Common myeloid progenitor, CD34-positive (primary cell): Measurements from ENCODE around the gene NXNL1.

Source experiments
- CTCF ChIA-PET: fragments of 350-600 bp; sonication (Branson Sonifier 250); formaldehyde crosslinking; loops from one replicate; lab custom pipeline; 2021; ENCODE audit warnings: antibody characterized with exemption; lab: Charles Lee
- POLR2A ChIA-PET: fragments of 350-600 bp; sonication (Branson Sonifier 250); formaldehyde crosslinking; loops from one replicate; lab custom pipeline; 2021; ENCODE audit warnings: antibody characterized with exemption; lab: Charles Lee
- DNase-seq, 3 donors: peaks; one replicate each; pipeline versions ENCODE4 v3.0.0 to v3.0.0-alpha.2; 2013
- H3K27ac ChIP-seq, 2 experiments: 1 replicate in 1 of 2; 2 replicates in 1 of 2; pipeline ENCODE4 v1.7.0; 2013; ENCODE audit warnings: inconsistent platforms in 2 of 2, low read length in 2 of 2, mild to moderate bottlenecking in 2 of 2, low read depth in 1 of 2, moderate library complexity in 1 of 2; ENCODE audit not compliant: severe bottlenecking in 2 of 2, insufficient read depth in 1 of 2, poor library complexity in 1 of 2
- H3K27me3 ChIP-seq, 5 experiments: replicated peaks in 2 of 5; 1 replicate in 3 of 5; 2 replicates in 2 of 5; pipeline versions ENCODE4 v1.6.1 to v1.7.0; 2013; ENCODE audit warnings: low read length in 4 of 5, mild to moderate bottlenecking in 2 of 5, moderate library complexity in 2 of 5, inconsistent platforms in 1 of 5; ENCODE audit not compliant: insufficient read depth in 5 of 5, control insufficient read depth in 4 of 5
- H3K36me3 ChIP-seq, 4 experiments: 1 replicate in 2 of 4; 2 replicates in 2 of 4; pipeline versions ENCODE4 v1.6.1 to v1.7.0; 2013; ENCODE audit warnings: low read length in 3 of 4, control low read depth in 1 of 4, mild to moderate bottlenecking in 1 of 4; ENCODE audit not compliant: control insufficient read depth in 4 of 4, insufficient read depth in 4 of 4
- H3K4me1 ChIP-seq, 4 experiments: 1 replicate in 3 of 4; 2 replicates in 1 of 4; pipeline versions ENCODE4 v1.6.1 to v1.7.1; 2013; ENCODE audit warnings: low read length in 3 of 4, mild to moderate bottlenecking in 3 of 4, control low read depth in 1 of 4, inconsistent platforms in 1 of 4, moderate library complexity in 1 of 4; ENCODE audit not compliant: control insufficient read depth in 4 of 4, insufficient read depth in 4 of 4; ENCODE audit errors: control extremely low read depth in 1 of 4
- H3K4me3 ChIP-seq, 7 experiments: 1 replicate in 4 of 7; 2 replicates in 3 of 7; pipeline versions ENCODE4 v1.5.1 to v1.7.0; 2013; ENCODE audit warnings: mild to moderate bottlenecking in 7 of 7, low read length in 6 of 7, moderate library complexity in 6 of 7, inconsistent platforms in 2 of 7, low read depth in 2 of 7, control low read depth in 1 of 7; ENCODE audit not compliant: insufficient read depth in 4 of 7, control insufficient read depth in 1 of 7; ENCODE audit errors: extremely low read depth in 1 of 7
- H3K9me3 ChIP-seq, 5 experiments: 1 replicate in 4 of 5; 2 replicates in 1 of 5; pipeline versions ENCODE4 v1.6.1 to v1.7.1; 2013; ENCODE audit warnings: low read length in 4 of 5, mild to moderate bottlenecking in 2 of 5, inconsistent platforms in 1 of 5, low read depth in 1 of 5, moderate library complexity in 1 of 5; ENCODE audit not compliant: control insufficient read depth in 4 of 5, insufficient read depth in 2 of 5; ENCODE audit errors: control extremely low read depth in 1 of 5
- WGBS: methylation state at CpG from one replicate; pipeline ENCODE4 v1.1.5; 2013; ENCODE audit not compliant: insufficient coverage; 5-methylcytosine and 5-hydroxymethylcytosine counted together

The NXNL1 gene

GRCh38 chr19:17469092-17469480 is 8.4 kb upstream of the NXNL1 start:
- H3K36me3 ChIP-seq: no peaks in the 10 kb centered on the region
- peak in 1 of 3 donors; percentile 25 for DNase-seq
- peak overlapping the region; percentile 44 to 86 (median 75) for H3K4me3 ChIP-seq
- ChIA-PET POLR2A (no interaction called here), CTCF (interaction anchor here (0.8 to 1.6 kb wide), 4 partner anchors 15 to 77 kb away, joined by 3 to 5 read pairs (median 3); no protein-coding TSS in a partner anchor)
- H3K27ac ChIP-seq: peak overlapping the region in 1 of 2 experiments; percentile 14
- 5% methylated on average over 18 of the region's 19 CpGs for WGBS
- H3K27me3 ChIP-seq: no peaks in the 10 kb centered on the region
- peaks cover 0 to 50% (median 33%) of the 10 kb centered on the region in 4 experiments for H3K4me1 ChIP-seq
- no peaks in the 10 kb centered on the region for H3K9me3 ChIP-seq

DNA sequence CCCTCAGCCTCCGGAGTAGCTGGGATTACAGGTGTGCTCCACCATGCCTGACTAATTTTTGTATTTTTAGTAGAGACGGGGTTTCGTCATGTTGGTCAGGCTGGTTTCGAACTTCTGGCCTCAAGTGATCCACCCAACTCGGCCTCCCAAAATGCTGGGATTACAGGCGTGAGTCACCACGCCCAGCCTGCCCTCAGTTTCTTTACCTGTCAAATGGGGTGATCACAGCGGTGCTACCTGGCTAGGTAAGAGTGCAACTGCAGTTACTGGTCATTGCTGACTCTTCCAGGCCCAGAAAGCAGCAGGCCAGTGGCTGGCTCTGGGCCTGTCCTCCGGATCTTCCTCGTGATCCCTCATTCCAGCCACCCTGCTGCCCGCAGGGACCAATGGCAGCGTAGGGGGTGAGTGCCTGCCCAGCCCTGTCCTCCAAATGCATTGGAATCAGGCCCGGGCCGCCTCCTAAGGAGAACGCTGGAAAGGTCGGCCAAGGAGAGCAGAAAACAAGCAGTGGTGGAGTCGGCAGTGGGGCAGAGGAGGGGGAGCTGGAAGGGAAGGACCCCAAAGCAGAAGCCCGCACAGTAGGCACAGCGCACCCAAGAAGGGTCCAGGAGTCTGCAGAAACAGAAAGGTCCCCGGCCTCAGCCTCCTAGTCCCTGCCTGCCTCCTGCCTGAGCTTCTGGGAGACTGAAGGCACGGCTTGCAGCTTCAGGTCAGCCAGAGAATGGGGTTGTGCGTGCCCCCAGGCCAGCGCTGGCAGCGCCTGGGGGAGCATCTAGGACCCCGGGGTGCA is 7.8 kb upstream of the NXNL1 start:
- Histone ChIP-seq H3K27me3 (no peaks in the 10 kb centered on the region), H3K9me3 (no peaks in the 10 kb centered on the region), H3K36me3 (no peaks in the 10 kb centered on the region), H3K27ac (peak overlapping the region in 1 of 2 experiments; percentile 14), H3K4me1 (peaks cover 0 to 48% (median 32%) of the 10 kb centered on the region in 4 experiments), H3K4me3 (peak overlapping the region in 6 of 7 experiments; percentile 44 to 86 (median 76))
- no peak for DNase-seq
- CTCF ChIA-PET: interaction anchor here (0.8 to 1.6 kb wide), 5 partner anchors 14 to 77 kb away, joined by 3 to 5 read pairs (median 3); no protein-coding TSS in a partner anchor
- WGBS: 95% methylated on average over 17 of the region's 25 CpGs
- POLR2A ChIA-PET: no interaction called here

- H3K4me1 ChIP-seq: peaks cover 0 to 39% (median 26%) of the 10 kb centered on the region in 4 experiments
- no peaks in the 10 kb centered on the region for H3K9me3 ChIP-seq
- no peak overlapping the region for H3K4me3 ChIP-seq
- no peaks in the 10 kb centered on the region for H3K36me3 ChIP-seq
- DNase-seq: no peak
- 96% methylated on average over 5 of the region's 12 CpGs for WGBS
- CTCF ChIA-PET: interaction anchor here (0.6 to 2.5 kb wide), 7 partner anchors 13 to 103 kb away, joined by 3 to 8 read pairs (median 5); no protein-coding TSS in a partner anchor
- POLR2A ChIA-PET: no interaction called here
- no peak overlapping the region for H3K27ac ChIP-seq
- H3K27me3 ChIP-seq: no peaks in the 10 kb centered on the region
These were observed 7.0 kb upstream of the NXNL1 start for GRCh38 chr19:17467471-17468301.

GRCh38 chr19:17466487-17466850 is 5.7 kb upstream of the NXNL1 start:
- H3K4me1 ChIP-seq: peaks cover 0 to 34% (median 22%) of the 10 kb centered on the region in 4 experiments
- POLR2A ChIA-PET: interaction anchor here (1.0 kb wide), 1 partner anchor 47 kb away, joined by 3 read pairs; the partner anchor contains the start of gene MVB12A
- DNase-seq: no peak
- H3K36me3 ChIP-seq: no peaks in the 10 kb centered on the region
- no peaks in the 10 kb centered on the region for H3K9me3 ChIP-seq
- no peak overlapping the region for H3K27ac ChIP-seq
- WGBS: no CpG with 5 or more reads among the region's 6 CpGs
- H3K27me3 ChIP-seq: no peaks in the 10 kb centered on the region
- no peak overlapping the region for H3K4me3 ChIP-seq
- CTCF ChIA-PET: interaction anchor here (0.6 to 2.6 kb wide), 11 partner anchors 10 to 485 kb away, joined by 3 to 13 read pairs (median 5); no protein-coding TSS in a partner anchor

DNA sequence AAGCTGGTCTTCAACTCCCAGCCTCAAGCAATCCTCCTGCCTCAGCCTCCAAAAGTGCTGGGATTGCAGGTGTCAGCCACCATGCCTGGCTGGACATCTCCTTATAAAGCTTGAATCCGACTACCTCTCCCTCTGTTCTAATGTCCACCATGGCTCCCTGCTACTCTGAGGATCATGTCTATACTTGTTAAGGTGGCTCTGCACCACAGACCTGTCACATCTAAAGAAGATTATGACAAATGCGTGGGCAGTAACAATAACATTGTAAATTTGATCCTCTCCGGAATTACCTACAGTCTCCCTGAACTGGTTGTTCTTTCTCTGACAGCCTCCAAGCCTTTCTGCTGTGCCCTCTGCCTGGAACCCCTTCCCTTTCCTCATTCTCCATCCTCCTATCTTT is 1.8 kb downstream of the NXNL1 start:
- H3K36me3 ChIP-seq: no peaks in the 10 kb centered on the region
- DNase-seq: no peak
- ChIA-PET CTCF (interaction anchor here (0.8 kb wide), 1 partner anchor 34 kb away, joined by 3 read pairs; no protein-coding TSS in a partner anchor), POLR2A (interaction anchor here (0.5 kb wide), 1 partner anchor 29 kb away, joined by 3 read pairs; no protein-coding TSS in a partner anchor)
- peaks cover 0 to 4% (median 2%) of the 10 kb centered on the region in 4 experiments for H3K4me1 ChIP-seq
- peaks cover 0 to 34% (median 19%) of the 10 kb centered on the region in 5 experiments for H3K27me3 ChIP-seq
- H3K4me3 ChIP-seq: no peak overlapping the region
- no peaks in the 10 kb centered on the region for H3K9me3 ChIP-seq
- 91% methylated on average over 3 of the region's 3 CpGs for WGBS
- no peak overlapping the region for H3K27ac ChIP-seq

- CTCF ChIA-PET: interaction anchor here (1.7 kb wide), 1 partner anchor 14 kb away, joined by 4 read pairs; no protein-coding TSS in a partner anchor
These were observed 3.1 kb downstream of the NXNL1 start for GRCh38 chr19:17457616-17458015.

More at GRCh38 chr19:17457616-17458015, 3.1 kb downstream of the NXNL1 start:
- Histone ChIP-seq H3K4me1 (peaks cover 0 to 6% (median 2%) of the 10 kb centered on the region in 4 experiments), H3K36me3 (no peaks in the 10 kb centered on the region), H3K27ac (no peak overlapping the region), H3K27me3 (peaks cover 0 to 39% (median 19%) of the 10 kb centered on the region in 5 experiments), H3K9me3 (peaks cover 0 to 2% (median 0%) of the 10 kb centered on the region in 5 experiments), H3K4me3 (no peak overlapping the region)
- POLR2A ChIA-PET: no interaction called here
- 85% methylated on average over 6 of the region's 6 CpGs for WGBS
- DNase-seq: no peak
